Natural killer cell (primary cell): Measurements from ENCODE around the gene GABRP. TPM values are rescaled to one million over a fixed set of nuclear protein-coding genes. Genes with fewer than 3 reads are reported as not detected.

Experiments
- ATAC-seq, 3 donors: fragments of 150-1000 bp in 2 of 3; fragments of 200-7000 bp in 1 of 3; cut with Tn5 transposase; 1 replicate in 1 of 3; 2 replicates in 2 of 3; pipeline ENCODE4 v1.10.0; 2021; ENCODE audit warnings: mild to moderate bottlenecking in 2 of 3, moderate library complexity in 2 of 3
- DNase-seq, 2 donors: peaks; one replicate each; pipeline versions ENCODE4 v3.0.0 to v3.0.0-alpha.2; 2013 to 2021; ENCODE audit warnings: mixed read lengths in 1 of 2
- H3K27ac ChIP-seq: one replicate; pipeline ENCODE4 v1.5.1; 2013; ENCODE audit warnings: mild to moderate bottlenecking, low read length
- H3K27me3 ChIP-seq: one replicate; pipeline ENCODE4 v1.6.1; 2013; ENCODE audit warnings: low read length; ENCODE audit not compliant: control insufficient read depth, insufficient read depth
- H3K36me3 ChIP-seq: one replicate; pipeline ENCODE4 v1.6.1; 2013; ENCODE audit warnings: low read length; ENCODE audit not compliant: control insufficient read depth, insufficient read depth
- H3K4me1 ChIP-seq: one replicate; pipeline ENCODE4 v1.6.1; 2013; ENCODE audit warnings: low read length; ENCODE audit not compliant: control insufficient read depth, insufficient read depth
- H3K4me3 ChIP-seq: one replicate; pipeline ENCODE4 v1.5.1; 2013; ENCODE audit warnings: low read length
- H3K9me3 ChIP-seq: one replicate; pipeline ENCODE4 v1.6.1; 2013; ENCODE audit warnings: low read length; ENCODE audit not compliant: control insufficient read depth, insufficient read depth
- H3K27ac Mint-ChIP-seq, 2 donors: one replicate each; pipeline ENCODE4 v1.8.0; 2022; ENCODE audit warnings: mild to moderate bottlenecking in 2 of 2, mixed read lengths in 2 of 2, moderate library complexity in 1 of 2
- H3K27me3 Mint-ChIP-seq, 2 donors: one replicate each; pipeline ENCODE4 v1.8.0; 2022; ENCODE audit warnings: low read depth in 2 of 2, mixed read lengths in 2 of 2
- H3K36me3 Mint-ChIP-seq: one replicate; pipeline ENCODE4 v1.8.0; 2022; ENCODE audit warnings: mixed read lengths
- H3K4me1 Mint-ChIP-seq, 2 donors: one replicate each; pipeline ENCODE4 v1.8.0; 2022; ENCODE audit warnings: mixed read lengths in 2 of 2
- H3K4me3 Mint-ChIP-seq: one replicate; pipeline ENCODE4 v1.8.0; 2022; ENCODE audit warnings: mild to moderate bottlenecking, moderate library complexity, mixed read lengths
- H3K9me3 Mint-ChIP-seq, 2 donors: one replicate each; pipeline ENCODE4 v1.8.0; 2022; ENCODE audit warnings: mixed read lengths in 2 of 2
- CTCF ChIP-seq: fragments of 200-600 bp; IDR thresholded peaks from one replicate; pipeline ENCODE4 v1.8.0; 2022; ENCODE audit warnings: antibody characterized with exemption
- WGBS: methylation state at CpG from one replicate; pipeline ENCODE4 v1.1.7; 2013; ENCODE audit warnings: missing lambda C conversion rate; ENCODE audit not compliant: insufficient coverage; 5-methylcytosine and 5-hydroxymethylcytosine counted together
- intact Hi-C: fragments of 100-400 bp; cut with micrococcal nuclease; formaldehyde crosslinking; loops from one replicate; pipeline ENCODE4 v1.14.2; 2022
- total RNA-seq, 4 donors: library from RNA; stranded (reverse); fragments of 120-200 nt in 1 of 4; gene quantifications; one replicate each; pipeline versions ENCODE4 v1.2.3 to v1.2.4, GENCODE V29; 2013 to 2022

The GABRP gene
- total RNA-seq, 3 donors from 2014 or later (not counting 1 experiment from before 2014, with no cell fraction given) = not detected

- peaks cover 0 to 3% of the 10 kb centered on the region in 2 donors for H3K9me3 Mint-ChIP-seq
- H3K27ac ChIP-seq = no peak overlapping the region
- peaks cover 17 to 35% of the 10 kb centered on the region in 2 donors for H3K27me3 Mint-ChIP-seq
- intact Hi-C loops = no loop called here
- no peak for DNase-seq
- no peak for ATAC-seq
- no peaks in the 10 kb centered on the region for H3K9me3 ChIP-seq
- H3K36me3 ChIP-seq = no peaks in the 10 kb centered on the region
- no peak overlapping the region for H3K4me3 Mint-ChIP-seq
- 67% methylated on average over 2 of the region's 2 CpGs for WGBS
- H3K36me3 Mint-ChIP-seq = no peaks in the 10 kb centered on the region
- TF ChIP-seq CTCF = no peak
- H3K4me3 ChIP-seq = no peak overlapping the region
- H3K4me1 ChIP-seq = no peaks in the 10 kb centered on the region
- no peaks in the 10 kb centered on the region for H3K4me1 Mint-ChIP-seq
- no peak overlapping the region for H3K27ac Mint-ChIP-seq
- no peaks in the 10 kb centered on the region for H3K27me3 ChIP-seq
Observed at GRCh38 chr5:170849374-170849773, 65.8 kb downstream of the GABRP start.

GRCh38 chr5:170854566-170854965 lies 71.0 kb downstream of the GABRP start:
- no peak for ATAC-seq
- no peaks in the 10 kb centered on the region for H3K27me3 ChIP-seq
- H3K4me3 ChIP-seq = no peak overlapping the region
- peaks cover 12 to 14% of the 10 kb centered on the region in 2 donors for H3K27me3 Mint-ChIP-seq
- 87% methylated on average over 6 of the region's 6 CpGs for WGBS
- TF ChIP-seq CTCF = no peak
- no peak overlapping the region for H3K4me3 Mint-ChIP-seq
- no peak overlapping the region for H3K27ac ChIP-seq
- H3K9me3 Mint-ChIP-seq = peaks cover 2 to 3% of the 10 kb centered on the region in 2 donors
- H3K36me3 ChIP-seq = no peaks in the 10 kb centered on the region
- no peak for DNase-seq
- H3K9me3 ChIP-seq = no peaks in the 10 kb centered on the region
- intact Hi-C loops = no loop called here
- no peaks in the 10 kb centered on the region for H3K4me1 ChIP-seq
- no peaks in the 10 kb centered on the region for H3K36me3 Mint-ChIP-seq
- H3K27ac Mint-ChIP-seq = no peak overlapping the region
- no peaks in the 10 kb centered on the region for H3K4me1 Mint-ChIP-seq

- Mint-ChIP-seq H3K27me3 (peaks cover 4 to 9% of the 10 kb centered on the region in 2 donors), H3K9me3 (peaks cover 11 to 17% of the 10 kb centered on the region in 2 donors), H3K4me3 (no peak overlapping the region), H3K27ac (no peak overlapping the region), H3K36me3 (peaks cover 14% of the 10 kb centered on the region), H3K4me1 (peaks cover 6 to 8% of the 10 kb centered on the region in 2 donors)
- no peaks in the 10 kb centered on the region for H3K36me3 ChIP-seq
- no CpG with 5 or more reads among the region's 2 CpGs for WGBS
- H3K27ac ChIP-seq = no peak overlapping the region
- no peak for TF ChIP-seq CTCF
- H3K4me1 ChIP-seq = no peaks in the 10 kb centered on the region
- DNase-seq (no peak), ATAC-seq (no peak)
- peaks cover 6% of the 10 kb centered on the region for H3K9me3 ChIP-seq
- no peak overlapping the region for H3K4me3 ChIP-seq
- H3K27me3 ChIP-seq = no peaks in the 10 kb centered on the region
- intact Hi-C loops = no loop called here
Observed at GRCh38 chr5:170857066-170857465, 73.5 kb downstream of the GABRP start.

GRCh38 chr5:170860415-170860814 lies 76.9 kb downstream of the GABRP start:
- no peak overlapping the region for H3K27ac ChIP-seq
- H3K36me3 ChIP-seq = no peaks in the 10 kb centered on the region
- DNase-seq (no peak), ATAC-seq (no peak)
- no peaks in the 10 kb centered on the region for H3K27me3 ChIP-seq
- no peak overlapping the region for H3K4me3 ChIP-seq
- Mint-ChIP-seq H3K36me3 (peaks cover 14% of the 10 kb centered on the region), H3K9me3 (peaks cover 11 to 17% of the 10 kb centered on the region in 2 donors), H3K4me3 (peak overlapping the region; percentile 88), H3K27ac (peak overlapping the region; percentile 44 to 50), H3K4me1 (peaks cover 21 to 23% of the 10 kb centered on the region in 2 donors), H3K27me3 (peaks cover 0 to 14% of the 10 kb centered on the region in 2 donors)
- intact Hi-C loops = no loop called here
- H3K9me3 ChIP-seq = peaks cover 6% of the 10 kb centered on the region
- TF ChIP-seq CTCF = no peak
- peaks cover 4% of the 10 kb centered on the region for H3K4me1 ChIP-seq
